Immature natural killer cell (primary cell): Measurements from ENCODE around the gene CHCHD3. TPM values are rescaled to one million over a fixed set of nuclear protein-coding genes. Genes with fewer than 3 reads are reported as not detected.

ENCODE experiments used
- DNase-seq, 3 donors: peaks; one replicate each; pipeline ENCODE4 v3.0.0; 2022; ENCODE audit warnings: mixed read lengths in 1 of 3
- H3K27ac Mint-ChIP-seq, 6 donors: one replicate each; pipeline ENCODE4 v1.8.0; 2020; ENCODE audit warnings: mixed read lengths in 6 of 6, mild to moderate bottlenecking in 5 of 6, inconsistent platforms in 4 of 6, moderate library complexity in 3 of 6
- H3K27me3 Mint-ChIP-seq, 3 donors: one replicate each; pipeline ENCODE4 v1.8.0; 2020 to 2021; ENCODE audit warnings: low read depth in 3 of 3, mild to moderate bottlenecking in 3 of 3, mixed read lengths in 3 of 3, moderate library complexity in 3 of 3, inconsistent platforms in 1 of 3
- H3K36me3 Mint-ChIP-seq, 3 donors: one replicate each; pipeline ENCODE4 v1.8.0; 2020; ENCODE audit warnings: mixed read lengths in 3 of 3, inconsistent platforms in 2 of 3, mild to moderate bottlenecking in 2 of 3
- H3K4me1 Mint-ChIP-seq, 2 donors: one replicate each; pipeline ENCODE4 v1.8.0; 2020; ENCODE audit warnings: inconsistent platforms in 2 of 2, mild to moderate bottlenecking in 2 of 2, mixed read lengths in 2 of 2, moderate library complexity in 1 of 2
- H3K4me3 Mint-ChIP-seq, 5 donors: one replicate each; pipeline ENCODE4 v1.8.0; 2020; ENCODE audit warnings: mild to moderate bottlenecking in 5 of 5, mixed read lengths in 5 of 5, inconsistent platforms in 3 of 5, moderate library complexity in 3 of 5
- H3K9me3 Mint-ChIP-seq, 6 donors: one replicate each; pipeline ENCODE4 v1.8.0; 2020; ENCODE audit warnings: mild to moderate bottlenecking in 6 of 6, mixed read lengths in 6 of 6, inconsistent platforms in 4 of 6, moderate library complexity in 3 of 6
- polyA plus RNA-seq, 3 donors: library from polyadenylated mRNA; unstranded; fragments of 300-500 nt; fragmentation: Illumina TruSeq; gene quantifications; one replicate each; pipeline ENCODE4 v1.2.3, GENCODE V29; 2021

CHCHD3 gene
- polyA plus RNA-seq, 3 donors from 2014 or later = 57.8 to 65.9 (median 61.4) TPM

DNA sequence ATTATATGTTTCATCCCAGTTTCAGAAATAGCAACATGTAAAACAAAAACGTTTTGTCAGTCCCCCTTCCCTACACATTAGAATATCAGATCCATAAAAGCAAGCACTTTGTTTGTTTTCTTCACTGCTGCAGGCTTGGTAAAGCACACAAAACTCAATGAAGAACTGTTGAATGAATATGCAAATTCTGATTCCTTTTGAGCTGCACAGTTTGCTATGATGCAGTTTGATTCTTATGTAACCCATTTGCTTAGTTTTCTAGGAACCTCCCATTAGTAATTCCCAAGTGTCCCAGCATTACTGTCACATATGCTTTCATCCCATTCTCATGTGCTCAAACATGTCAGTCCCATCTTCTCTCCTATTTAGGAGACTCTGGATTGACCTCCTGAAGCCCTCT lies 26.1 kb upstream of the CHCHD3 start:
- Mint-ChIP-seq H3K36me3 (no peaks in the 10 kb centered on the region), H3K27ac (no peak overlapping the region), H3K4me3 (no peak overlapping the region), H3K4me1 (no peaks in the 10 kb centered on the region), H3K9me3 (no peaks in the 10 kb centered on the region), H3K27me3 (peaks cover 2 to 13% (median 2%) of the 10 kb centered on the region in 3 donors)
- DNase-seq = no peak

GRCh38 chr7:133102276-133103060 lies 20.6 kb upstream of the CHCHD3 start:
- Mint-ChIP-seq H3K4me1 (no peaks in the 10 kb centered on the region), H3K4me3 (no peak overlapping the region), H3K36me3 (no peaks in the 10 kb centered on the region), H3K27ac (no peak overlapping the region), H3K27me3 (peaks cover 0 to 10% (median 8%) of the 10 kb centered on the region in 3 donors), H3K9me3 (no peaks in the 10 kb centered on the region)
- no peak for DNase-seq

GRCh38 chr7:133099633-133100286 lies 17.9 kb upstream of the CHCHD3 start:
- Mint-ChIP-seq H3K4me3 (no peak overlapping the region), H3K27me3 (peaks cover 0 to 8% (median 3%) of the 10 kb centered on the region in 3 donors), H3K36me3 (no peaks in the 10 kb centered on the region), H3K9me3 (no peaks in the 10 kb centered on the region), H3K27ac (no peak overlapping the region), H3K4me1 (no peaks in the 10 kb centered on the region)
- DNase-seq = no peak

- H3K27ac Mint-ChIP-seq = no peak overlapping the region
- peaks cover 0 to 6% (median 2%) of the 10 kb centered on the region in 3 donors for H3K27me3 Mint-ChIP-seq
- H3K9me3 Mint-ChIP-seq = no peaks in the 10 kb centered on the region
- H3K4me3 Mint-ChIP-seq = no peak overlapping the region
- H3K4me1 Mint-ChIP-seq = no peaks in the 10 kb centered on the region
- DNase-seq = no peak
- H3K36me3 Mint-ChIP-seq = no peaks in the 10 kb centered on the region
These were observed 13.3 kb upstream of the CHCHD3 start for GRCh38 chr7:133095119-133095671.

GRCh38 chr7:133091943-133092464 lies 10.1 kb upstream of the CHCHD3 start:
- no peaks in the 10 kb centered on the region for H3K27me3 Mint-ChIP-seq
- no peaks in the 10 kb centered on the region for H3K9me3 Mint-ChIP-seq
- H3K4me1 Mint-ChIP-seq = no peaks in the 10 kb centered on the region
- DNase-seq = no peak
- no peaks in the 10 kb centered on the region for H3K36me3 Mint-ChIP-seq
- no peak overlapping the region for H3K4me3 Mint-ChIP-seq
- H3K27ac Mint-ChIP-seq = no peak overlapping the region

DNA sequence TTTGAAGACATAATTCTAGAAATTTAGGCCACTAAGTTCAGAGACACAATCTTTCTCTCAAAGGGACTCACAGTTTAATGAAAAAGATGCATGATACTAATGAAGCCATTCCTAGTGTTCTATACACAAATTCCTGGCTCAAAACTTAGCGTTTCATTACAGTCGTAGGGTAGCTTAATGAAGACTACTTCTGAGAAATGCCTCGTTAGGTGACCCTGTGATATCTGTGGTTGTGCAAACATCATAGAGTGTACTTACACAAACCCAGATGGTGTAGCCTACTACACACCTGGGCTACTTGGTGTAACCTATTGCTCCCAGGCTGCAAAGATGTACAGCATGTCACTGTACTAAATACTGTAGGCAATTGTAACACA lies 488 bp upstream of the CHCHD3 start:
- no peaks in the 10 kb centered on the region for H3K9me3 Mint-ChIP-seq
- peak overlapping the region; percentile 91 to 96 (median 93) for H3K4me3 Mint-ChIP-seq
- no peak for DNase-seq
- no peaks in the 10 kb centered on the region for H3K36me3 Mint-ChIP-seq
- H3K27ac Mint-ChIP-seq = peak overlapping the region; percentile 87 to 96 (median 92)
- peaks cover 2 to 6% (median 4%) of the 10 kb centered on the region in 3 donors for H3K27me3 Mint-ChIP-seq
- peaks cover 20 to 38% of the 10 kb centered on the region in 2 donors for H3K4me1 Mint-ChIP-seq

GRCh38 chr7:133081119-133081598 lies 731 bp downstream of the CHCHD3 start:
- Mint-ChIP-seq H3K27ac (peak overlapping the region; percentile 87 to 96 (median 92)), H3K36me3 (peaks cover 0 to 6% (median 0%) of the 10 kb centered on the region in 3 donors), H3K9me3 (no peaks in the 10 kb centered on the region), H3K27me3 (peaks cover 2 to 6% (median 4%) of the 10 kb centered on the region in 3 donors), H3K4me3 (peak overlapping the region; percentile 91 to 96 (median 93)), H3K4me1 (peaks cover 22 to 50% of the 10 kb centered on the region in 2 donors)
- no peak for DNase-seq

- Mint-ChIP-seq H3K4me3 (peak overlapping the region in 2 of 5 donors; percentile 7 to 14), H3K27ac (peak overlapping the region in 1 of 6 donors; percentile 1), H3K36me3 (peaks cover 0 to 6% (median 0%) of the 10 kb centered on the region in 3 donors), H3K27me3 (peaks cover 2 to 6% (median 4%) of the 10 kb centered on the region in 3 donors), H3K9me3 (no peaks in the 10 kb centered on the region), H3K4me1 (peaks cover 26 to 51% of the 10 kb centered on the region in 2 donors)
- no peak for DNase-seq
These were observed 2.6 kb downstream of the CHCHD3 start for GRCh38 chr7:133079296-133079695.

DNA sequence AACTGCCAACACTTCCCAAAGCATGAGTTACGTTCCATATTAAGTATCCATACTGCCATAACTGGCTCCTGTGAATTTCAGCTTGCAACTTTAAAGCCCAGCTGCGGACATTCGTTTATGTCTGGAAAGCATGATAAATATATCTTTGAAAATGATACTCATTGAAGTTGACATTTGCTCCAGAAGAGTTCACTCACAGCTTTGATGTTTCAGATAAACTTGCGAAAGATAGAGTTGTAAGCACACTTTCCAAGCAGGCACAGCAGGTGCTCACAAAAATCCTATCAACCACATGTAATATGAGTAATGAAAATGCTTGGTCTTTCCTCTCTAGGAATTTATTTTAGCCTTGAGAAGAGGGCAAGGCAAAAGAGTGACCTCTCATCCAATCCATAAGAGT lies 4.5 kb downstream of the CHCHD3 start:
- no peak for DNase-seq
- H3K9me3 Mint-ChIP-seq = no peaks in the 10 kb centered on the region
- peaks cover 0 to 6% (median 6%) of the 10 kb centered on the region in 3 donors for H3K36me3 Mint-ChIP-seq
- no peak overlapping the region for H3K27ac Mint-ChIP-seq
- no peak overlapping the region for H3K4me3 Mint-ChIP-seq
- peaks cover 31 to 63% of the 10 kb centered on the region in 2 donors for H3K4me1 Mint-ChIP-seq
- peaks cover 2 to 6% (median 4%) of the 10 kb centered on the region in 3 donors for H3K27me3 Mint-ChIP-seq

DNA sequence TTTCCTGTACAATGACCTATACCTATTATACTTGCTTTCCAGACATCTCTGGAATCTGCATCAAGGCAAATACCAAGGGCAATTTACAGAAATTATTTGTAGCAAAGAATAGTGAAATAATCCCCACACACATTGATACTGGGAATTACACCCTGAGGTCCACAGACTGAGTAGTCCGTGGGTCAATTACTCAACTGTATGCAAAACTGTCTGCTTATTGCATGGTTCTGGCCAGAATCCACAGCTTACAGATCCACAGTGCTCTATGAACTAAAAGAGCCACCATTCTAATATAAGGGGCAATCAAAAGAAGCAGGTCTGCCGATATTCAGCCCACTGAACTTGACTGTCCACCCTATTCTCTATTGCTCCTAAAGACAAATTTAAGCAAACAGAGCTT lies 5.7 kb downstream of the CHCHD3 start:
- Mint-ChIP-seq H3K27me3 (peaks cover 0 to 2% (median 0%) of the 10 kb centered on the region in 3 donors), H3K27ac (no peak overlapping the region)

DNA sequence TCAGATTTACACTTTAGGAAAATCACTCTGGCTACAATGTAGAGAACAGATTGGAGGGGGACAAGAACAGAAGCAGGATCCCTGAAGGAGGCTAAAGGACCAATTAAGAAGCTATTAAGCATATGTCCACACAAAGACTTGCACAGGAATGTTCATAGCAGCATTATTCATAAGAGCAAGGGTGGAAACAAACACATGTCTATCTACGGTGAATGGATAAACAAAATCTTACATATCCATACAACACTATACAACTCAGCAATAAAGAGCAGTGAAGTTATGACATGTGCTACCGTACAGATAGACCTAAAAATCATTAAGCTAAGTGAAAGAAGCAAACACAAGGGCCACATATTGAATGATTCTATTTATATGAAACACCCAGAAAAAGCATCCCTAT lies 10.4 kb downstream of the CHCHD3 start:
- Mint-ChIP-seq H3K4me3 (no peak overlapping the region), H3K4me1 (peaks cover 13 to 40% of the 10 kb centered on the region in 2 donors), H3K27me3 (peaks cover 0 to 1% (median 0%) of the 10 kb centered on the region in 3 donors), H3K27ac (no peak overlapping the region), H3K9me3 (no peaks in the 10 kb centered on the region), H3K36me3 (peaks cover 18 to 27% (median 21%) of the 10 kb centered on the region in 3 donors)
- no peak for DNase-seq

More for the DNA sequence above, 5.7 kb downstream of the CHCHD3 start:
- peaks cover 23 to 62% of the 10 kb centered on the region in 2 donors for H3K4me1 Mint-ChIP-seq
- no peak overlapping the region for H3K4me3 Mint-ChIP-seq
- DNase-seq = no peak
- H3K36me3 Mint-ChIP-seq = peaks cover 0 to 6% (median 6%) of the 10 kb centered on the region in 3 donors
- H3K9me3 Mint-ChIP-seq = no peaks in the 10 kb centered on the region

GRCh38 chr7:133070562-133070961 lies 11.3 kb downstream of the CHCHD3 start:
- Mint-ChIP-seq H3K4me1 (peaks cover 12 to 36% of the 10 kb centered on the region in 2 donors), H3K4me3 (no peak overlapping the region), H3K27ac (no peak overlapping the region), H3K9me3 (no peaks in the 10 kb centered on the region), H3K36me3 (peaks cover 18 to 29% (median 21%) of the 10 kb centered on the region in 3 donors), H3K27me3 (peaks cover 0 to 1% (median 0%) of the 10 kb centered on the region in 3 donors)
- DNase-seq = no peak

- no peak for DNase-seq
- H3K36me3 Mint-ChIP-seq = peaks cover 21 to 27% (median 22%) of the 10 kb centered on the region in 3 donors
- H3K27me3 Mint-ChIP-seq = peaks cover 0 to 1% (median 0%) of the 10 kb centered on the region in 3 donors
- H3K9me3 Mint-ChIP-seq = no peaks in the 10 kb centered on the region
- H3K4me1 Mint-ChIP-seq = peaks cover 3 to 18% of the 10 kb centered on the region in 2 donors
- no peak overlapping the region for H3K4me3 Mint-ChIP-seq
- H3K27ac Mint-ChIP-seq = no peak overlapping the region
These were observed 16.6 kb downstream of the CHCHD3 start for GRCh38 chr7:133065301-133065700.
